Stimulated activated CD8-positive, alpha-beta memory T cell treated with anti-CD3 and anti-CD28 coated beads, Interleukin-2, amount 100 ng/mL, for 48 hours (primary cell): ENCODE measurements around the gene TYMP.

ENCODE experiments used
- DNase-seq, 2 donors: peaks; one replicate each; pipeline ENCODE4 v3.0.0-alpha.2; 2020; ENCODE audit warnings: low read depth in 2 of 2

TYMP gene

GRCh38 chr22:50485221-50486131 lies 44.3 kb downstream of the TYMP start:
- DNase-seq: no peak

- DNase-seq: no peak
These were observed 45.6 kb downstream of the TYMP start for GRCh38 chr22:50483977-50484853.

GRCh38 chr22:50483556-50483955 lies 46.3 kb downstream of the TYMP start:
- DNase-seq: no peak

- DNase-seq: no peak
These were observed 46.7 kb downstream of the TYMP start for GRCh38 chr22:50483106-50483505.

GRCh38 chr22:50482107-50483074 lies 47.4 kb downstream of the TYMP start:
- no peak for DNase-seq

GRCh38 chr22:50481440-50482106 lies 48.2 kb downstream of the TYMP start, which contains the start of gene ADM2:
ADM2 (plus strand) TSS chr22:50481543; CDS start chr22:50481848, 305 bp downstream.
- DNase-seq: peak; percentile 43 to 49

GRCh38 chr22:50481045-50481439 lies 48.8 kb downstream of the TYMP start:
- no peak for DNase-seq

GRCh38 chr22:50479721-50480120 lies 50.1 kb downstream of the TYMP start:
- DNase-seq: no peak

- no peak for DNase-seq
These were observed 51.9 kb downstream of the TYMP start for GRCh38 chr22:50477923-50478322.

- no peak for DNase-seq
These were observed 52.9 kb downstream of the TYMP start for GRCh38 chr22:50476868-50477267.
